K562 (cell line): ENCODE results near the gene SGPL1. TPM values are rescaled to one million over a fixed set of nuclear protein-coding genes. Genes with fewer than 3 reads are reported as not detected.

Source experiments
- ATAC-seq: fragments of 200-7000 bp; cut with Tn5 transposase; 3 replicates; pipeline ENCODE4 v1.9.1; 2020; ENCODE audit warnings: moderate library complexity
- BruUV-seq: library from RNA; stranded (reverse); fragments of 400-500 nt; replicated peaks from 2 replicates; lab custom pipeline; 2021; lab: Mats Ljungman, UMichigan
- CTCF ChIA-PET: fragments of 300-600 bp; formaldehyde crosslinking; extraction: SDS; loops from one replicate; lab custom pipeline; 2021; ENCODE audit warnings: low intra/inter-chr PET ratio; lab: Yijun Ruan, JAX
- POLR2A ChIA-PET: fragments of 300-600, 350-650 bp; sonication (Branson Sonifier 250); formaldehyde crosslinking; extraction: SDS; loops from one replicate; lab custom pipeline; 2021; ENCODE audit warnings: antibody characterized with exemption, inconsistent platforms; lab: Yijun Ruan, JAX
- DNase-seq, 4 experiments: peaks; one replicate each; pipeline versions ENCODE4 v3.0.0 to v3.0.0-alpha.2; 2011 to 2018; ENCODE audit warnings: low spot score in 3 of 4, mixed read lengths in 3 of 4; ENCODE audit errors: extremely low read depth in 1 of 4
- FAIRE-seq: peaks from 2 replicates; lab custom pipeline; 2011; peaks lifted over from hg19 to GRCh38; lab: Jason Lieb, UNC
- H2AFZ ChIP-seq: 2 replicates; pipeline ENCODE4 v1.6.0; 2011; ENCODE audit warnings: low read depth, low read length, control low read depth, inconsistent platforms
- H3K27ac ChIP-seq: fragments of 200-600 bp; 3 replicates; pipeline ENCODE4 v1.8.0; 2011; ENCODE audit warnings: low read depth, mild to moderate bottlenecking, control low read depth, inconsistent platforms, low read length, moderate library complexity, mixed read lengths; ENCODE audit errors: extremely low read depth
- H3K27me3 ChIP-seq, 2 experiments: fragments of 300-600 bp in 1 of 2; 2 replicates in 1 of 2; 3 replicates in 1 of 2; pipeline versions ENCODE4 v1.6.0 to v1.8.0; 2011; ENCODE audit warnings: inconsistent platforms in 2 of 2, low read length in 2 of 2, mild to moderate bottlenecking in 1 of 2, mixed read lengths in 1 of 2, moderate library complexity in 1 of 2; ENCODE audit not compliant: control insufficient read depth in 2 of 2, insufficient read depth in 2 of 2
- H3K36me3 ChIP-seq: fragments of 300-600 bp; 3 replicates; pipeline ENCODE4 v1.8.0; 2011; ENCODE audit warnings: mild to moderate bottlenecking, low read length, inconsistent platforms; ENCODE audit not compliant: control insufficient read depth, insufficient read depth
- H3K4me1 ChIP-seq, 2 experiments: fragments of 200-600 bp in 1 of 2; replicated peaks in 1 of 2; 2 replicates in 1 of 2; 3 replicates in 1 of 2; pipeline versions ENCODE4 v1.5.1 to v1.8.0; 2011; ENCODE audit warnings: inconsistent platforms in 2 of 2, low read length in 2 of 2, mild to moderate bottlenecking in 1 of 2, mixed read lengths in 1 of 2, moderate library complexity in 1 of 2; ENCODE audit not compliant: control insufficient read depth in 2 of 2, insufficient read depth in 2 of 2
- H3K4me2 ChIP-seq: 2 replicates; pipeline ENCODE4 v1.6.1; 2011; ENCODE audit warnings: low read length, control low read depth, inconsistent platforms, mixed read lengths; ENCODE audit not compliant: insufficient read depth
- H3K4me3 ChIP-seq: fragments of 200-600 bp; sonication (generic), shearing (Covaris generic); 2 replicates; pipeline ENCODE4 v1.5.1; 2016; ENCODE audit warnings: control low read depth, inconsistent platforms
- H3K79me2 ChIP-seq: fragments of 200-600 bp; 3 replicates; pipeline ENCODE4 v1.8.0; 2011; ENCODE audit warnings: low read length, inconsistent platforms; ENCODE audit not compliant: control insufficient read depth, insufficient read depth
- H3K9ac ChIP-seq, 2 experiments: 2 replicates each; pipeline versions ENCODE4 v1.6.0 to v1.6.1; 2011; ENCODE audit warnings: low read depth in 2 of 2, low read length in 2 of 2, control low read depth in 1 of 2, inconsistent platforms in 1 of 2, mild to moderate bottlenecking in 1 of 2, mixed read lengths in 1 of 2; ENCODE audit not compliant: insufficient read depth in 1 of 2
- H3K9me1 ChIP-seq: one replicate; pipeline ENCODE4 v1.6.0; 2011; ENCODE audit warnings: inconsistent platforms, mild to moderate bottlenecking, low read length, moderate library complexity; ENCODE audit not compliant: control insufficient read depth, insufficient read depth
- H3K9me3 ChIP-seq: replicated peaks from 2 replicates; pipeline ENCODE4 v1.5.1; 2011; ENCODE audit warnings: low read depth, low read length, inconsistent platforms; ENCODE audit not compliant: control insufficient read depth, insufficient read depth
- H4K20me1 ChIP-seq: replicated peaks from 2 replicates; pipeline ENCODE4 v1.6.1; 2011; ENCODE audit warnings: low read length, inconsistent platforms, mixed read lengths; ENCODE audit not compliant: control insufficient read depth, insufficient read depth
- BRD4 ChIP-seq: fragments of 200-600 bp; sonication (generic); IDR thresholded peaks from 2 replicates; pipeline ENCODE4 v1.6.1; 2017; ENCODE audit warnings: inconsistent platforms
- CHD7 ChIP-seq: fragments of 200-600 bp; sonication (generic); IDR thresholded peaks from one replicate; pipeline ENCODE4 v1.6.1; 2012; ENCODE audit warnings: mild to moderate bottlenecking, low read depth, low read length, inconsistent platforms
- EZH2 ChIP-seq: IDR thresholded peaks from 2 replicates; pipeline ENCODE4 v1.6.1; 2012; ENCODE audit warnings: low read depth, mild to moderate bottlenecking, inconsistent platforms, low read length, borderline replicate concordance
- IRF2 ChIP-seq: sonication (generic); formaldehyde crosslinking; IDR thresholded peaks from 2 replicates; pipeline ENCODE4 v1.8.1; 2022; ENCODE audit warnings: mild to moderate bottlenecking, missing genetic modification reagents
- PRPF4 ChIP-seq: fragments of 200-400 bp; formaldehyde crosslinking; IDR thresholded peaks from one replicate; pipeline ENCODE4 v1.6.1; 2017; ENCODE audit warnings: low read length, low read depth, mild to moderate bottlenecking; ENCODE audit not compliant: insufficient read depth, poor library complexity, severe bottlenecking
- TRIM25 ChIP-seq: fragments of 450-650 bp; IDR thresholded peaks from 2 replicates; pipeline ENCODE4 v1.7.0; 2016; ENCODE audit warnings: borderline replicate concordance
- VEZF1 ChIP-seq: fragments of 200-800 bp; sonication (Bioruptor generic); IDR thresholded peaks from 2 replicates; pipeline ENCODE4 v1.6.1; 2017; ENCODE audit warnings: missing genetic modification characterization, missing compliant biosample characterization
- ZNF778 ChIP-seq: fragments of 450-650 bp; formaldehyde crosslinking; IDR thresholded peaks from 2 replicates; pipeline ENCODE4 v1.4.0; 2020; ENCODE audit warnings: mild to moderate bottlenecking, moderate library complexity
- WGBS: fragments of 100-300 bp; shearing (Covaris generic); methylation state at CpG from one replicate; pipeline ENCODE4 v1.1.6; 2016; ENCODE audit warnings: low coverage, mixed read lengths; ENCODE audit not compliant: insufficient coverage; ENCODE audit errors: missing lambda C conversion rate; 5-methylcytosine and 5-hydroxymethylcytosine counted together
- in situ Hi-C: fragments of 300-500 bp; cut with MboI; formaldehyde crosslinking; loops from 4 replicates; pipeline ENCODE4 v1.15.0; 2018; ENCODE audit warnings: inconsistent platforms, mixed read lengths
- intact Hi-C: fragments of 100-400 bp; cut with micrococcal nuclease; formaldehyde crosslinking; loops from 2 replicates; pipeline ENCODE4 v1.14.2; 2022
- polyA plus RNA-seq, 8 experiments: library from polyadenylated mRNA; depleted of rRNA in 4 of 8; stranded (reverse) in 5 of 8; unstranded in 3 of 8; fragments of >200 nt; fragmentation: Nextera tagmentation in 2 of 8; fragmentation: Illumina TruSeq in 1 of 8; extraction: Ambion mirVana in 2 of 8; extraction: Trizol in 1 of 8; gene quantifications; 2 replicates each; pipeline versions ENCODE4 v1.2.1 to v1.2.3, GENCODE V29; 2011 to 2014; ENCODE audit warnings: inconsistent platforms in 1 of 8, missing spikeins in 1 of 8
- total RNA-seq, 7 experiments: library from RNA; depleted of rRNA in 6 of 7; stranded (reverse); fragments of >200 nt in 6 of 7; fragmentation: Illumina TruSeq in 2 of 7; extraction: Trizol in 2 of 7; gene quantifications; 2 replicates each; pipeline versions ENCODE4 v1.2.1 to v1.2.3, GENCODE V29; 2011 to 2021; ENCODE audit warnings: low replicate concordance in 1 of 7

Gene SGPL1
- total and polyA plus RNA-seq, 9 of the 15 experiments (the other 6 are each of a cell fraction or from before 2014, with no cell fraction given) = 6.0 to 18.0 (median 8.7) TPM

- FAIRE-seq (no peak), ATAC-seq (no peak), DNase-seq (no peak)
- H3K9me3 ChIP-seq = no peaks in the 10 kb centered on the region
- ChIA-PET POLR2A (interaction anchor here (0.7 to 1.6 kb wide), 3 partner anchors 10 to 63 kb away, joined by 3 to 4 read pairs (median 3); no protein-coding TSS in a partner anchor), CTCF (no interaction called here)
- no peak overlapping the region for H2AFZ ChIP-seq
- in situ Hi-C loops = no loop called here
- peaks cover 0 to 7% of the 10 kb centered on the region in 2 experiments; a peak in 3 of 5 replicates for H3K4me1 ChIP-seq
- intact Hi-C loops = no loop called here
- H3K4me2 ChIP-seq = no peak overlapping the region
- H3K4me3 ChIP-seq = no peak overlapping the region
- BruUV-seq = no TSS peak
- 53% methylated on average over 2 of the region's 2 CpGs for WGBS
- H3K9ac ChIP-seq = no peak overlapping the region
- H3K79me2 ChIP-seq = no peaks in the 10 kb centered on the region
- no peaks in the 10 kb centered on the region for H3K27me3 ChIP-seq
- H4K20me1 ChIP-seq = no peaks in the 10 kb centered on the region
- H3K36me3 ChIP-seq = peaks cover 11% of the 10 kb centered on the region; the same call in 2 of the 3 replicates
- peaks cover 3% of the 10 kb centered on the region for H3K9me1 ChIP-seq
- H3K27ac ChIP-seq = no peak overlapping the region
- TF ChIP-seq BRD4 = no peak
- no peak for TF ChIP-seq ZNF778 (CRISPR knock-in tag)
- TF ChIP-seq EZH2 = no peak
- TF ChIP-seq TRIM25 = no peak
- no peak for TF ChIP-seq VEZF1 (CRISPR knock-in tag)
- no peak for TF ChIP-seq IRF2 (CRISPR knock-in tag)
- no peak for TF ChIP-seq CHD7
- no peak for TF ChIP-seq PRPF4
These were observed 40.7 kb downstream of the SGPL1 start for GRCh38 chr10:70856454-70856853.
